BE2C (cell line): Measurements from ENCODE around the gene SPRED3.

Experiments used
- DNase-seq: peaks from one replicate; pipeline ENCODE4 v3.0.0-alpha.2; 2020
- H3K27me3 ChIP-seq: fragments of 250-450 bp; sonication (Bioruptor Pico); 2 replicates; pipeline ENCODE4 v1.5.1; 2020; ENCODE audit warnings: mild to moderate bottlenecking
- H3K36me3 ChIP-seq: fragments of 250-450 bp; sonication (Bioruptor Pico); 2 replicates; pipeline ENCODE4 v1.5.1; 2020; ENCODE audit warnings: mild to moderate bottlenecking
- H3K4me1 ChIP-seq: fragments of 250-450 bp; sonication (Bioruptor Pico); 2 replicates; pipeline ENCODE4 v1.5.1; 2020
- H3K4me3 ChIP-seq: 2 replicates; pipeline ENCODE4 v1.5.1; 2011; ENCODE audit warnings: low read depth, low read length
- H3K9me3 ChIP-seq: fragments of 250-450 bp; sonication (Bioruptor Pico); 2 replicates; pipeline ENCODE4 v1.5.1; 2020
- CTCF ChIP-seq: IDR thresholded peaks from 2 replicates; pipeline ENCODE4 v1.5.1; 2012; ENCODE audit warnings: mild to moderate bottlenecking, low read depth, low read length

SPRED3 gene

GRCh38 chr19:38387550-38388348 is 748 bp upstream of the SPRED3 start, which contains the start of gene GGN:
Gene GGN (minus strand): TSS chr19:38388034. CDS start chr19:38387261, 773 bp downstream.
- TF ChIP-seq CTCF: no peak
- DNase-seq: peak; percentile 92
- peak within 1 kb of the TSS; percentile 75 for H3K4me3 ChIP-seq
- no peaks in the 10 kb centered on the region; the same call in 1 of the 2 replicates for H3K36me3 ChIP-seq
- H3K4me1 ChIP-seq: no peaks in the 10 kb centered on the region; the same call in 1 of the 2 replicates
- H3K27me3 ChIP-seq: no peaks in the 10 kb centered on the region
- no peaks in the 10 kb centered on the region for H3K9me3 ChIP-seq

GRCh38 chr19:38389101-38389925 is 816 bp downstream of the SPRED3 start:
- H3K9me3 ChIP-seq: no peaks in the 10 kb centered on the region
- peak overlapping the region; percentile 75 for H3K4me3 ChIP-seq
- no peaks in the 10 kb centered on the region; the same call in 1 of the 2 replicates for H3K4me1 ChIP-seq
- no peaks in the 10 kb centered on the region for H3K27me3 ChIP-seq
- DNase-seq: peak; percentile 31
- no peaks in the 10 kb centered on the region for H3K36me3 ChIP-seq
- TF ChIP-seq CTCF: no peak

- no peak overlapping the region for H3K4me3 ChIP-seq
- TF ChIP-seq CTCF: no peak
- no peak for DNase-seq
- no peaks in the 10 kb centered on the region for H3K36me3 ChIP-seq
- H3K4me1 ChIP-seq: no peaks in the 10 kb centered on the region; the same call in 1 of the 2 replicates
- no peaks in the 10 kb centered on the region for H3K9me3 ChIP-seq
- H3K27me3 ChIP-seq: no peaks in the 10 kb centered on the region
Observed at GRCh38 chr19:38389957-38390924, 1.7 kb downstream of the SPRED3 start.

GRCh38 chr19:38391911-38392464 is 3.5 kb downstream of the SPRED3 start:
- no peaks in the 10 kb centered on the region for H3K36me3 ChIP-seq
- no peak for TF ChIP-seq CTCF
- no peaks in the 10 kb centered on the region for H3K27me3 ChIP-seq
- DNase-seq: no peak
- H3K4me1 ChIP-seq: no peaks in the 10 kb centered on the region; the same call in 1 of the 2 replicates
- no peak overlapping the region for H3K4me3 ChIP-seq
- H3K9me3 ChIP-seq: no peaks in the 10 kb centered on the region

- no peak for TF ChIP-seq CTCF
- no peaks in the 10 kb centered on the region for H3K27me3 ChIP-seq
- DNase-seq: no peak
- H3K4me1 ChIP-seq: no peaks in the 10 kb centered on the region; the same call in 1 of the 2 replicates
- no peak overlapping the region for H3K4me3 ChIP-seq
- H3K9me3 ChIP-seq: no peaks in the 10 kb centered on the region
- H3K36me3 ChIP-seq: no peaks in the 10 kb centered on the region
Observed at GRCh38 chr19:38392707-38393308, 4.3 kb downstream of the SPRED3 start.
